Suprapubic skin (tissue), 4 donors: ENCODE results near the gene ATP9B. TPM values are rescaled to one million over a fixed set of nuclear protein-coding genes. Genes with fewer than 3 reads are reported as not detected.

Experiments used
- DNase-seq, 2 donors: peaks; one replicate each; pipeline ENCODE4 v3.0.0-alpha.2; 2019; ENCODE audit warnings: low spot score in 2 of 2
- H3K27ac ChIP-seq: fragments of 200-600 bp; sonication (generic); one replicate; pipeline ENCODE4 v1.5.1; 2019
- H3K27me3 ChIP-seq: fragments of 200-600 bp; sonication (generic); one replicate; pipeline ENCODE4 v1.5.1; 2019
- H3K36me3 ChIP-seq: fragments of 200-600 bp; sonication (generic); one replicate; pipeline ENCODE4 v1.5.1; 2019
- H3K4me1 ChIP-seq: fragments of 200-600 bp; sonication (generic); one replicate; pipeline ENCODE4 v1.5.1; 2019
- H3K4me3 ChIP-seq: fragments of 200-600 bp; sonication (generic); one replicate; pipeline ENCODE4 v1.5.1; 2019; ENCODE audit warnings: mild to moderate bottlenecking
- H3K9me3 ChIP-seq: fragments of 200-600 bp; sonication (generic); one replicate; pipeline ENCODE4 v1.5.1; 2019
- EP300 ChIP-seq: sonication (generic); formaldehyde crosslinking; IDR thresholded peaks from one replicate; pipeline ENCODE4 v1.6.1; 2017; ENCODE audit warnings: antibody characterized with exemption
- POLR2A ChIP-seq, 2 donors: fragments of 450-650 bp; IDR thresholded peaks; one replicate each; pipeline ENCODE4 v1.6.1; 2017; ENCODE audit warnings: antibody characterized with exemption in 2 of 2, mild to moderate bottlenecking in 2 of 2, moderate library complexity in 2 of 2
- POLR2AphosphoS5 ChIP-seq, 3 donors: sonication (generic); formaldehyde crosslinking; IDR thresholded peaks; one replicate each; pipeline ENCODE4 v1.6.1; 2017; ENCODE audit warnings: antibody characterized with exemption in 3 of 3
- WGBS: methylation state at CpG from one replicate; pipeline ENCODE4 v1.1.5; 2018; 5-methylcytosine and 5-hydroxymethylcytosine counted together
- total RNA-seq, 4 donors: library from RNA; depleted of rRNA; stranded (reverse); fragments of >200 nt; gene quantifications; one replicate each; pipeline ENCODE4 v1.1.0, GENCODE V29; 2016
- TF ChIP-seq, protein P1 (sequence below), 2 donors: fragments of 200-600 bp in 1 of 2; fragments of 450-650 bp in 1 of 2; sonication (generic) in 1 of 2; IDR thresholded peaks; one replicate each; pipeline ENCODE4 v1.5.1; 2016 to 2019; ENCODE audit warnings: antibody characterized with exemption in 2 of 2, mild to moderate bottlenecking in 1 of 2, moderate library complexity in 1 of 2

Gene ATP9B
- total RNA-seq, 4 donors from 2014 or later = 30.2 to 109 (median 37.4) TPM

DNA sequence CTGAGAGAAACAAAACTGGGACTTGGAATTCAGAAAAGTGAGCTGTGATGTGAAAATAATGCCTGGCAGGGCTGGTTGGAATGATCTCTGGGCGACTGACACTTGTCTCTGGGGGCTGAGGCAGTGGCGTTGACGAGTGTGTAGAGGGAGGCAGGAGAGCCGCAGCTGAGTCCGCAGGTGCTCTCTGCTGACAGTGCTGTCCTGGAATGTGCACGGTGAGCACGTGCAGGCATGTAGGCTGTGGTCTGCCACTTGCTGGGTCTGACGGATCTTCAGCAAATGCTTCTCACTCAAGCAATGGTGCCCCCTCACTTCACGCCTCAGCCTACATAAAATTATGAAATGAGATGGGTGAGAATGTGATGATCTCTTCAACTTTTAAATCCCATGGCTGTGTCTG lies 38.5 kb upstream of the ATP9B start:
- no peak overlapping the region for H3K27ac ChIP-seq
- no peaks in the 10 kb centered on the region for H3K4me1 ChIP-seq
- no peak for TF ChIP-seq POLR2A (IDR thresholded peaks at IDR 0.05)
- TF ChIP-seq POLR2AphosphoS5 (IDR thresholded peaks at IDR 0.05) = no peak
- TF ChIP-seq, protein P1, sequence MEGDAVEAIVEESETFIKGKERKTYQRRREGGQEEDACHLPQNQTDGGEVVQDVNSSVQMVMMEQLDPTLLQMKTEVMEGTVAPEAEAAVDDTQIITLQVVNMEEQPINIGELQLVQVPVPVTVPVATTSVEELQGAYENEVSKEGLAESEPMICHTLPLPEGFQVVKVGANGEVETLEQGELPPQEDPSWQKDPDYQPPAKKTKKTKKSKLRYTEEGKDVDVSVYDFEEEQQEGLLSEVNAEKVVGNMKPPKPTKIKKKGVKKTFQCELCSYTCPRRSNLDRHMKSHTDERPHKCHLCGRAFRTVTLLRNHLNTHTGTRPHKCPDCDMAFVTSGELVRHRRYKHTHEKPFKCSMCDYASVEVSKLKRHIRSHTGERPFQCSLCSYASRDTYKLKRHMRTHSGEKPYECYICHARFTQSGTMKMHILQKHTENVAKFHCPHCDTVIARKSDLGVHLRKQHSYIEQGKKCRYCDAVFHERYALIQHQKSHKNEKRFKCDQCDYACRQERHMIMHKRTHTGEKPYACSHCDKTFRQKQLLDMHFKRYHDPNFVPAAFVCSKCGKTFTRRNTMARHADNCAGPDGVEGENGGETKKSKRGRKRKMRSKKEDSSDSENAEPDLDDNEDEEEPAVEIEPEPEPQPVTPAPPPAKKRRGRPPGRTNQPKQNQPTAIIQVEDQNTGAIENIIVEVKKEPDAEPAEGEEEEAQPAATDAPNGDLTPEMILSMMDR (IDR thresholded peaks at IDR 0.05) = no peak
- no peak for TF ChIP-seq EP300
- no peaks in the 10 kb centered on the region for H3K27me3 ChIP-seq
- no peak for DNase-seq
- no peak overlapping the region for H3K4me3 ChIP-seq
- H3K9me3 ChIP-seq = peaks cover 8% of the 10 kb centered on the region
- H3K36me3 ChIP-seq = no peaks in the 10 kb centered on the region
- WGBS = 40% methylated on average over 9 of the region's 9 CpGs

DNA sequence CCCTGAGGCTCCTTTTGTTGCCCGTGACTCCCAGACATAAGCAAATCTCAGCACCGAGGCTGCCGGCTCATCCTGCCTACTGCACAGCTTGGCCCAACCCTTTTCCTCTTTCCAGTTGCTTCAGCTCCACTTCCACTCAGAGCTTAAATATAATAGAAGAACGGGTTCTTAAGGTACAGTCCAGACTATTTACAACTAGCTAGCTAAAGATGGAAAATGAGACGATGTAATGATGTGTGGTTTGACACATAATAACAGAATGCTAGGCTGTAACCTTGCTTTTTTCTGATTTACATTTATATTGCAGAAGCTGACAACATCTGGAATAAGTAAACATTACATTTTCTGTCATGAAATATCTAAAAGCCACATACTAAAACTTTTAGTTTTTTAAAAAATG lies 26.9 kb upstream of the ATP9B start:
- TF ChIP-seq, protein P1 (IDR thresholded peaks at IDR 0.05) = no peak
- TF ChIP-seq POLR2A (IDR thresholded peaks at IDR 0.05) (no peak), EP300 (no peak), POLR2AphosphoS5 (IDR thresholded peaks at IDR 0.05) (no peak)
- 67% methylated on average over 5 of the region's 5 CpGs for whole genome bisulfite sequencing
- no peak for DNase-seq

DNA sequence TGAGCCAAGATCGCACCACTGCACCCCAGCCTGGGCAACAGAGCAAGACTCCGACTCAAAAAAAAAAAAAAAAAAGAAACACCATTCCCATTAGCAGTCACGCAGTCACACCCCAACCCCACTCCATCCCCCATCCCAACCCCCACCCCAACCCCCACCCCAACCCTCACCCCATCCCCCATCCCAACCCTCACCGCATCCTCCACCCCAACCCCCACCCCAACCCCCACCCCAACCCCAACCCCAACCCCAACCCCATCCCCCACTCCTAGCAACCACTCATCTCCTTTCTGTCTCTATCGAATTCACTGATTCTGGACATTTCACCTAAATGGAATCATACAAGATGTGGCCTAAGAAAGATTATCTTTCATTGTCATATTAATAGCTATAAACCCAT lies 25.9 kb upstream of the ATP9B start:
- DNase-seq = no peak
- Histone ChIP-seq H3K9me3 (no peaks in the 10 kb centered on the region), H3K36me3 (no peaks in the 10 kb centered on the region), H3K4me1 (no peaks in the 10 kb centered on the region), H3K27me3 (no peaks in the 10 kb centered on the region), H3K4me3 (no peak overlapping the region), H3K27ac (no peak overlapping the region)
- no peak for TF ChIP-seq EP300
- TF ChIP-seq, protein P1 (IDR thresholded peaks at IDR 0.05) = no peak
- no peak for TF ChIP-seq POLR2AphosphoS5 (IDR thresholded peaks at IDR 0.05)
- no peak for TF ChIP-seq POLR2A (IDR thresholded peaks at IDR 0.05)
- WGBS = 90% methylated on average over 5 of the region's 5 CpGs

More for the DNA sequence above, 26.9 kb upstream of the ATP9B start:
- Histone ChIP-seq H3K4me3 (no peak overlapping the region), H3K27me3 (no peaks in the 10 kb centered on the region), H3K36me3 (no peaks in the 10 kb centered on the region), H3K4me1 (no peaks in the 10 kb centered on the region), H3K27ac (no peak overlapping the region), H3K9me3 (no peaks in the 10 kb centered on the region)

DNA sequence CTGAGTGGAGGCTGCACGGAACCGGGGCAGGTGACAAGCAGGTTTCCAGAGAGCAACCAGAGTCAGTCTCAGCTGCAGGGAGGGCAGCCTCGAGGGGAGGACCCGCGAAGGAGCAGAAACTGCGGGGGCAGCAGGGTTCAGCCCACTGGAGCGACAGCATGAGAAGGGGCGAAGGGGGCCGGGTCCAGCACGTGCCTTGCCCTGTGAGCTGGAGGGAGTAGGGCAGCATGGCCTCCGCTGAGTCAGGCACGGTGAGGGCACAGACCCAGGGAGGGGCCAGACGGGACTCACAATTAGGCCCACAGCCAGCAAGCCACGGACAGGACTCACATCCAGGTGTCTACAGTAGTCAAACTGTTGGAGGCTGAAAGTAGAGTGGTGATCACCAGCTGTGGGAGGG lies 22.7 kb upstream of the ATP9B start:
- WGBS = 76% methylated on average over 11 of the region's 14 CpGs
- no peak overlapping the region for H3K4me3 ChIP-seq
- TF ChIP-seq EP300 (no peak), POLR2A (IDR thresholded peaks at IDR 0.05) (no peak), POLR2AphosphoS5 (IDR thresholded peaks at IDR 0.05) (no peak)
- TF ChIP-seq, protein P1 (IDR thresholded peaks at IDR 0.05) = no peak

DNA sequence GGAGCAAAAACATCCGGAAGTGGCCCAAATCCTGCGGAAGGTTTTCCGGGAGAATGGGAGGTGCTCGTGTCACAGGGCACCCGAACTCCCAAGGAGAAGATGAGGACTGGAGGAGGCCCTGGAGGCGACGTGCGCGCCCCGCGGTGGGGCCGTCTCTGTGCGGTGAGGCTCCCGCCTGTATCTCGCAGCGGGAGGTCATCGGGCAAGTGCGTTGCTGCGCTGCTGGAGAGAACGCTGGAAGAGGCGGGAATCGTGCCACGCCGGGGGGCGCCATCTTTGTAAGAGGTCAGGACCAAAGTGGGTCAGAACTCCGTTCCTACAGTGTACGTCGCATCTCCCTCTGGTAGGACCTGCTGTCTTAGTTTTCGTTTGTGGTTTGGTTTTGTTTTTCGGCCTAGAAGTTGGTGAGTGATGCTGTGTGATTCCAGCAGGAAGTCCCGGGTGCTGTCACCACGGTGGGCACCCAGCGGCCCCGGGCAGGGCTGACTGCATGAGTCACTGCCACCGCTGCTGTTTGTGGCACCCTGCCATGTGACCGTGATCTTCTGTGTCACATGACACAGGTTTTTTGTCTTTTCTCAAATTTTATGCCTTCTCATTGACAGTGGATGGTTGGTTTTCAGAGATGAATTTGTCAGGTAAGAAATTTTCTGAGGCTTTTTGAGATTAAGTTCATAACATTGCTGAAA lies 21.5 kb upstream of the ATP9B start:
- Histone ChIP-seq H3K36me3 (no peaks in the 10 kb centered on the region), H3K27me3 (peaks cover 10% of the 10 kb centered on the region), H3K4me3 (no peak overlapping the region), H3K4me1 (no peaks in the 10 kb centered on the region), H3K27ac (no peak overlapping the region), H3K9me3 (no peaks in the 10 kb centered on the region)
- TF ChIP-seq EP300 (no peak), POLR2A (IDR thresholded peaks at IDR 0.05) (no peak), POLR2AphosphoS5 (IDR thresholded peaks at IDR 0.05) (no peak)
- TF ChIP-seq, protein P1 (IDR thresholded peaks at IDR 0.05) = no peak
- no peak for DNase-seq
- WGBS = 90% methylated on average over 36 of the region's 36 CpGs

More for the DNA sequence above, 22.7 kb upstream of the ATP9B start:
- Histone ChIP-seq H3K36me3 (no peaks in the 10 kb centered on the region), H3K4me1 (no peaks in the 10 kb centered on the region), H3K9me3 (no peaks in the 10 kb centered on the region), H3K27me3 (peaks cover 3% of the 10 kb centered on the region), H3K27ac (no peak overlapping the region)
- DNase-seq = no peak
